Upper lobe of left lung (tissue), 6 donors: ENCODE measurements around the gene RAB39B. TPM values are rescaled to one million over a fixed set of nuclear protein-coding genes. Genes with fewer than 3 reads are reported as not detected.

ENCODE experiments used
- ATAC-seq, 2 donors: fragments of 200-7000 bp; cut with Tn5 transposase; one replicate each; pipeline ENCODE4 v1.9.1; 2022; ENCODE audit warnings: mild to moderate bottlenecking in 2 of 2, moderate library complexity in 2 of 2; ENCODE audit not compliant: low FRiP score in 2 of 2
- DNase-seq, 2 donors: peaks; one replicate each; pipeline ENCODE4 v3.0.0-alpha.2; 2019 to 2020
- H3K27ac ChIP-seq, 4 donors: fragments of 200-600 bp; sonication (generic); one replicate each; pipeline ENCODE4 v1.5.1; 2016 to 2019
- H3K27me3 ChIP-seq, 4 donors: fragments of 200-600 bp; sonication (generic); one replicate each; pipeline ENCODE4 v1.5.1; 2017 to 2019
- H3K36me3 ChIP-seq, 4 donors: fragments of 200-600 bp; sonication (generic); one replicate each; pipeline ENCODE4 v1.5.1; 2016 to 2019
- H3K4me1 ChIP-seq, 4 donors: fragments of 200-600 bp; sonication (generic); one replicate each; pipeline ENCODE4 v1.5.1; 2018 to 2019
- H3K4me3 ChIP-seq, 4 donors: fragments of 200-600 bp; sonication (generic); one replicate each; pipeline ENCODE4 v1.5.1; 2017 to 2019; ENCODE audit warnings: mild to moderate bottlenecking in 2 of 4, moderate library complexity in 1 of 4
- H3K9me3 ChIP-seq, 4 donors: fragments of 200-600 bp; sonication (generic); one replicate each; pipeline ENCODE4 v1.5.1; 2018 to 2019
- CTCF ChIP-seq, 6 experiments: fragments of 450-650 bp in 4 of 6; fragments of 200-600 bp in 2 of 6; sonication (generic) in 2 of 6; IDR thresholded peaks; one replicate each; pipeline ENCODE4 v1.5.1; 2016 to 2019; ENCODE audit warnings: antibody characterized with exemption in 6 of 6
- EP300 ChIP-seq, 4 donors: sonication (generic); formaldehyde crosslinking; IDR thresholded peaks; one replicate each; pipeline ENCODE4 v1.5.1; 2017; ENCODE audit warnings: antibody characterized with exemption in 4 of 4, control low read depth in 2 of 4
- POLR2A ChIP-seq, 4 donors: fragments of 450-650 bp; IDR thresholded peaks; one replicate each; pipeline ENCODE4 v1.5.1; 2016 to 2017; ENCODE audit warnings: antibody characterized with exemption in 4 of 4, mild to moderate bottlenecking in 2 of 4
- POLR2AphosphoS5 ChIP-seq, 2 donors: sonication (generic); formaldehyde crosslinking; IDR thresholded peaks; one replicate each; pipeline ENCODE4 v1.5.1; 2017; ENCODE audit warnings: antibody characterized with exemption in 2 of 2
- WGBS, 2 donors: methylation state at CpG; one replicate each; pipeline ENCODE4 v1.1.5; 2017 to 2018; 5-methylcytosine and 5-hydroxymethylcytosine counted together
- small RNA-seq, 4 donors: library from RNA; depleted of rRNA; stranded (forward); fragments of <200 nt; gene quantifications; one replicate each; pipeline ENCODE3, GENCODE V24; 2016
- total RNA-seq, 6 donors: library from RNA; depleted of rRNA in 4 of 6; stranded (reverse); fragments of >200 nt in 4 of 6; gene quantifications; one replicate each; pipeline versions ENCODE4 v1.1.0 to v1.2.1, GENCODE V29; 2016 to 2021
- donor health status: DM: no; HTN: no; CAD: no; lungs with moderate emphysema.
- donor health status: DM: no; HTN: yes; CAD: no; lungs with severe emphysema.

Gene RAB39B
- total RNA-seq, 6 donors from 2014 or later, result 0.30 to 1.2 (median 0.44) TPM; not detected in 1

DNA sequence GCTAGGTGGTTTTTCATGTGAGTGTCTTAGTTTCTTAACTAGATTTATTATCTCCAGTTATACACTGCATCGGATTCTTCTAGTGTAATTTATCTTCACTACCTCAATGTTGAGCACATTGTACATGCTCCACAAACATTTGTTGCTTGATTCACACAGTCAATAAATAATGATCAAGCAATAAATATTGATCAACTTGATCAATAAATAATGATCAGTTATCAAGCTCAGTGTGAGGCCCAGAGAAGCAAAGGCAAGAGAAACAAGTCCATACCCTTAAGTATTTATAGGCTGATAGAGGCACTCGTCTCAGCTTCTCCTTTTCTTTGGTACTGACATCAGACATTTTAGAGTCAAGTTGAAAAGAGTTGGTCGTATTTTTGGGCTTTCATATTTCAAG is 53.1 kb downstream of the RAB39B start:
- whole genome bisulfite sequencing, 2 donors, result 75 to 92% methylated on average over 3 of the region's 3 CpGs
- no peak for DNase-seq
- Histone ChIP-seq H3K36me3 (no peaks in the 10 kb centered on the region), H3K4me3 (no peak overlapping the region), H3K27ac (no peak overlapping the region), H3K27me3 (no peaks in the 10 kb centered on the region), H3K9me3 (no peaks in the 10 kb centered on the region), H3K4me1 (no peaks in the 10 kb centered on the region)
- no peak for ATAC-seq
- TF ChIP-seq POLR2A (IDR thresholded peaks at IDR 0.05) (no peak), EP300 (IDR thresholded peaks at IDR 0.05) (no peak), POLR2AphosphoS5 (IDR thresholded peaks at IDR 0.05) (no peak), CTCF (IDR thresholded peaks at IDR 0.05) (no peak)

Small RNAs within 50 kb of the gene (small RNA-seq; reads per million reads assigned to genes)
- gene AC234781.4, result 0 reads per million in 4 donors

Other genes starting within 250 kb of the RAB39B start
- 10 to 100 TPM in 5 of 6 donors, 1 to 10 TPM in 1; 4.3 to 47.1 (median 21.7) TPM for gene F8, start 241.8 kb downstream of the RAB39B start, total RNA-seq
- gene FUNDC2, start 237.6 kb downstream of the RAB39B start, total RNA-seq, result 10 to 100 TPM; 18.3 to 93.9 (median 50.2) TPM
- gene CMC4, start 193.4 kb downstream of the RAB39B start, total RNA-seq, result 10 to 100 TPM in 2 of 6 donors, 1 to 10 TPM in 4; 4.4 to 14.9 (median 7.8) TPM
- gene MTCP1, start 193.4 kb downstream of the RAB39B start, total RNA-seq, result 10 to 100 TPM in 2 of 6 donors, 1 to 10 TPM in 4; 3.4 to 12.3 (median 8.0) TPM
- gene BRCC3, start 193.0 kb downstream of the RAB39B start, total RNA-seq, result 10 to 100 TPM; 11.6 to 21.0 (median 16.1) TPM
- gene VBP1, start 48.0 kb downstream of the RAB39B start, total RNA-seq, result 10 to 100 TPM in 5 of 6 donors, 1 to 10 TPM in 1; 6.0 to 36.1 (median 21.5) TPM
- gene CLIC2, start 70.1 kb upstream of the RAB39B start, total RNA-seq, result 10 to 100 TPM; 16.8 to 75.2 (median 45.1) TPM
- 1 to 10 TPM in 2 of 6 donors, not detected in 4; 2.5 to 9.4 TPM for gene F8A2, start 117.6 kb upstream of the RAB39B start, total RNA-seq
- 10 to 100 TPM in 4 of 6 donors, 1 to 10 TPM in 1, under 1 TPM in 1; 0.34 to 30.4 (median 18.0) TPM for gene F8A3, start 194.1 kb upstream of the RAB39B start, total RNA-seq